K562 (cell line): ENCODE measurements around the gene YPEL2. TPM values are rescaled to one million over a fixed set of nuclear protein-coding genes. Genes with fewer than 3 reads are reported as not detected.

ENCODE experiments used
- ATAC-seq: fragments of 200-7000 bp; cut with Tn5 transposase; 3 replicates; pipeline ENCODE4 v1.9.1; 2020; ENCODE audit warnings: moderate library complexity
- BruUV-seq: library from RNA; stranded (reverse); fragments of 400-500 nt; replicated peaks from 2 replicates; lab custom pipeline; 2021; lab: Mats Ljungman, UMichigan
- CTCF ChIA-PET: fragments of 300-600 bp; formaldehyde crosslinking; extraction: SDS; loops from one replicate; lab custom pipeline; 2021; ENCODE audit warnings: low intra/inter-chr PET ratio; lab: Yijun Ruan, JAX
- POLR2A ChIA-PET: fragments of 300-600, 350-650 bp; sonication (Branson Sonifier 250); formaldehyde crosslinking; extraction: SDS; loops from one replicate; lab custom pipeline; 2021; ENCODE audit warnings: antibody characterized with exemption, inconsistent platforms; lab: Yijun Ruan, JAX
- DNase-seq, 4 experiments: peaks; one replicate each; pipeline versions ENCODE4 v3.0.0 to v3.0.0-alpha.2; 2011 to 2018; ENCODE audit warnings: low spot score in 3 of 4, mixed read lengths in 3 of 4; ENCODE audit errors: extremely low read depth in 1 of 4
- FAIRE-seq: peaks from 2 replicates; lab custom pipeline; 2011; peaks lifted over from hg19 to GRCh38; lab: Jason Lieb, UNC
- H2AFZ ChIP-seq: 2 replicates; pipeline ENCODE4 v1.6.0; 2011; ENCODE audit warnings: low read depth, low read length, control low read depth, inconsistent platforms
- H3K27ac ChIP-seq: fragments of 200-600 bp; 3 replicates; pipeline ENCODE4 v1.8.0; 2011; ENCODE audit warnings: low read depth, mild to moderate bottlenecking, control low read depth, inconsistent platforms, low read length, moderate library complexity, mixed read lengths; ENCODE audit errors: extremely low read depth
- H3K27me3 ChIP-seq, 2 experiments: fragments of 300-600 bp in 1 of 2; 2 replicates in 1 of 2; 3 replicates in 1 of 2; pipeline versions ENCODE4 v1.6.0 to v1.8.0; 2011; ENCODE audit warnings: inconsistent platforms in 2 of 2, low read length in 2 of 2, mild to moderate bottlenecking in 1 of 2, mixed read lengths in 1 of 2, moderate library complexity in 1 of 2; ENCODE audit not compliant: control insufficient read depth in 2 of 2, insufficient read depth in 2 of 2
- H3K36me3 ChIP-seq: fragments of 300-600 bp; 3 replicates; pipeline ENCODE4 v1.8.0; 2011; ENCODE audit warnings: mild to moderate bottlenecking, low read length, inconsistent platforms; ENCODE audit not compliant: control insufficient read depth, insufficient read depth
- H3K4me1 ChIP-seq, 2 experiments: fragments of 200-600 bp in 1 of 2; replicated peaks in 1 of 2; 2 replicates in 1 of 2; 3 replicates in 1 of 2; pipeline versions ENCODE4 v1.5.1 to v1.8.0; 2011; ENCODE audit warnings: inconsistent platforms in 2 of 2, low read length in 2 of 2, mild to moderate bottlenecking in 1 of 2, mixed read lengths in 1 of 2, moderate library complexity in 1 of 2; ENCODE audit not compliant: control insufficient read depth in 2 of 2, insufficient read depth in 2 of 2
- H3K4me2 ChIP-seq: 2 replicates; pipeline ENCODE4 v1.6.1; 2011; ENCODE audit warnings: low read length, control low read depth, inconsistent platforms, mixed read lengths; ENCODE audit not compliant: insufficient read depth
- H3K4me3 ChIP-seq: fragments of 200-600 bp; sonication (generic), shearing (Covaris generic); 2 replicates; pipeline ENCODE4 v1.5.1; 2016; ENCODE audit warnings: control low read depth, inconsistent platforms
- H3K79me2 ChIP-seq: fragments of 200-600 bp; 3 replicates; pipeline ENCODE4 v1.8.0; 2011; ENCODE audit warnings: low read length, inconsistent platforms; ENCODE audit not compliant: control insufficient read depth, insufficient read depth
- H3K9ac ChIP-seq, 2 experiments: 2 replicates each; pipeline versions ENCODE4 v1.6.0 to v1.6.1; 2011; ENCODE audit warnings: low read depth in 2 of 2, low read length in 2 of 2, control low read depth in 1 of 2, inconsistent platforms in 1 of 2, mild to moderate bottlenecking in 1 of 2, mixed read lengths in 1 of 2; ENCODE audit not compliant: insufficient read depth in 1 of 2
- H3K9me1 ChIP-seq: one replicate; pipeline ENCODE4 v1.6.0; 2011; ENCODE audit warnings: inconsistent platforms, mild to moderate bottlenecking, low read length, moderate library complexity; ENCODE audit not compliant: control insufficient read depth, insufficient read depth
- H3K9me3 ChIP-seq: replicated peaks from 2 replicates; pipeline ENCODE4 v1.5.1; 2011; ENCODE audit warnings: low read depth, low read length, inconsistent platforms; ENCODE audit not compliant: control insufficient read depth, insufficient read depth
- H4K20me1 ChIP-seq: replicated peaks from 2 replicates; pipeline ENCODE4 v1.6.1; 2011; ENCODE audit warnings: low read length, inconsistent platforms, mixed read lengths; ENCODE audit not compliant: control insufficient read depth, insufficient read depth
- BCOR ChIP-seq: fragments of 450-650 bp; IDR thresholded peaks from 2 replicates; pipeline ENCODE4 v1.6.1; 2016
- C11orf30 ChIP-seq: fragments of 450-650 bp; IDR thresholded peaks from 2 replicates; pipeline ENCODE4 v1.6.1; 2016; ENCODE audit warnings: low read depth, mild to moderate bottlenecking
- CBFA2T3 ChIP-seq: fragments of 450-650 bp; IDR thresholded peaks from 2 replicates; pipeline ENCODE4 v1.6.1; 2017
- CHAMP1 ChIP-seq: fragments of 450-650 bp; IDR thresholded peaks from 2 replicates; pipeline ENCODE4 v1.6.1; 2016; ENCODE audit warnings: mild to moderate bottlenecking
- CHD4 ChIP-seq: fragments of 200-600 bp; sonication (generic); IDR thresholded peaks from 3 replicates; pipeline ENCODE4 v1.6.1; 2012; ENCODE audit warnings: low read depth, mild to moderate bottlenecking, mixed read lengths, low read length, inconsistent platforms; ENCODE audit not compliant: insufficient read depth, insufficient replicate concordance, poor library complexity, severe bottlenecking
- EHMT2 ChIP-seq: fragments of 450-650 bp; IDR thresholded peaks from 2 replicates; pipeline ENCODE4 v1.6.1; 2018; ENCODE audit warnings: antibody characterized with exemption
- ELF2 ChIP-seq: fragments of 250-450 bp; sonication (Bioruptor Pico); IDR thresholded peaks from 2 replicates; pipeline ENCODE4 v1.5.0; 2021; ENCODE audit warnings: mild to moderate bottlenecking
- ETS1 ChIP-seq: conservative IDR thresholded peaks from 2 replicates; pipeline ENCODE4 v1.6.1; 2011; ENCODE audit warnings: low read depth, mild to moderate bottlenecking, low read length; ENCODE audit not compliant: control insufficient read depth
- JUND ChIP-seq, 2 experiments: IDR thresholded peaks; 2 replicates in 1 of 2; 3 replicates in 1 of 2; pipeline ENCODE4 v1.6.1; 2011; ENCODE audit warnings: borderline replicate concordance in 2 of 2, low read depth in 2 of 2, low read length in 2 of 2, improper control_type of control experiment in 1 of 2, missing biosample characterization in 1 of 2, missing genetic modification characterization in 1 of 2, missing genetic modification reagents in 1 of 2
- KDM1A ChIP-seq, 2 experiments: fragments of 450-650 bp; IDR thresholded peaks; 2 replicates each; pipeline ENCODE4 v1.6.1; 2016; ENCODE audit warnings: mild to moderate bottlenecking in 2 of 2
- MAFF ChIP-seq: IDR thresholded peaks from 2 replicates; pipeline ENCODE4 v1.6.1; 2012; ENCODE audit warnings: low read length, improper control_type of control experiment
- MEIS2 ChIP-seq: fragments of 450-650 bp; IDR thresholded peaks from 2 replicates; pipeline ENCODE4 v1.6.1; 2014; ENCODE audit warnings: mild to moderate bottlenecking; ENCODE audit not compliant: partially characterized antibody
- NFE2 ChIP-seq: IDR thresholded peaks from 2 replicates; pipeline ENCODE4 v1.6.1; 2014; ENCODE audit warnings: antibody characterized with exemption, low read depth
- SMARCA5 ChIP-seq: fragments of 450-650 bp; IDR thresholded peaks from 2 replicates; pipeline ENCODE4 v1.6.1; 2016
- TAF7 ChIP-seq: fragments of 450-650 bp; IDR thresholded peaks from 2 replicates; pipeline ENCODE4 v1.6.1; 2016; ENCODE audit warnings: missing genetic modification characterization, missing compliant biosample characterization
- TOE1 ChIP-seq, 2 experiments: fragments of 450-650 bp in 1 of 2; sonication (generic) in 1 of 2; formaldehyde crosslinking in 1 of 2; IDR thresholded peaks; 2 replicates each; pipeline versions ENCODE4 v1.7.1 to v1.8.0; 2016 to 2022; ENCODE audit warnings: borderline replicate concordance in 2 of 2, mild to moderate bottlenecking in 2 of 2, antibody characterized with exemption in 1 of 2, inconsistent platforms in 1 of 2, low read depth in 1 of 2, missing genetic modification reagents in 1 of 2, moderate library complexity in 1 of 2
- ZNF121 ChIP-seq: sonication (generic); formaldehyde crosslinking; conservative IDR thresholded peaks from 2 replicates; pipeline ENCODE4 v1.8.0; 2022; ENCODE audit warnings: missing genetic modification reagents
- ZNF212 ChIP-seq: fragments of 450-650 bp; formaldehyde crosslinking; IDR thresholded peaks from 2 replicates; pipeline ENCODE4 v1.4.0; 2020; ENCODE audit warnings: mild to moderate bottlenecking
- ZNF316 ChIP-seq: fragments of 450-650 bp; IDR thresholded peaks from 2 replicates; pipeline ENCODE4 v1.6.1; 2016
- ZNF696 ChIP-seq: fragments of 250-450 bp; sonication (Bioruptor Pico); conservative IDR thresholded peaks from 2 replicates; pipeline ENCODE4 v1.4.0; 2020; ENCODE audit warnings: mild to moderate bottlenecking, moderate library complexity
- WGBS: fragments of 100-300 bp; shearing (Covaris generic); methylation state at CpG from one replicate; pipeline ENCODE4 v1.1.6; 2016; ENCODE audit warnings: low coverage, mixed read lengths; ENCODE audit not compliant: insufficient coverage; ENCODE audit errors: missing lambda C conversion rate; 5-methylcytosine and 5-hydroxymethylcytosine counted together
- in situ Hi-C: fragments of 300-500 bp; cut with MboI; formaldehyde crosslinking; loops from 4 replicates; pipeline ENCODE4 v1.15.0; 2018; ENCODE audit warnings: inconsistent platforms, mixed read lengths
- intact Hi-C: fragments of 100-400 bp; cut with micrococcal nuclease; formaldehyde crosslinking; loops from 2 replicates; pipeline ENCODE4 v1.14.2; 2022
- polyA plus RNA-seq, 8 experiments: library from polyadenylated mRNA; depleted of rRNA in 4 of 8; stranded (reverse) in 5 of 8; unstranded in 3 of 8; fragments of >200 nt; fragmentation: Nextera tagmentation in 2 of 8; fragmentation: Illumina TruSeq in 1 of 8; extraction: Ambion mirVana in 2 of 8; extraction: Trizol in 1 of 8; gene quantifications; 2 replicates each; pipeline versions ENCODE4 v1.2.1 to v1.2.3, GENCODE V29; 2011 to 2014; ENCODE audit warnings: inconsistent platforms in 1 of 8, missing spikeins in 1 of 8
- total RNA-seq, 7 experiments: library from RNA; depleted of rRNA in 6 of 7; stranded (reverse); fragments of >200 nt in 6 of 7; fragmentation: Illumina TruSeq in 2 of 7; extraction: Trizol in 2 of 7; gene quantifications; 2 replicates each; pipeline versions ENCODE4 v1.2.1 to v1.2.3, GENCODE V29; 2011 to 2021; ENCODE audit warnings: low replicate concordance in 1 of 7

The YPEL2 gene
- total and polyA plus RNA-seq, 9 of the 15 experiments (the other 6 are each of a cell fraction or from before 2014, with no cell fraction given): 0.11 to 2.4 (median 0.47) TPM

GRCh38 chr17:59287452-59287851 is 44.0 kb upstream of the YPEL2 start:
- Histone ChIP-seq H2AFZ (no peak overlapping the region), H3K9ac (no peak overlapping the region), H3K9me1 (no peaks in the 10 kb centered on the region), H3K79me2 (no peaks in the 10 kb centered on the region), H4K20me1 (no peaks in the 10 kb centered on the region), H3K9me3 (no peaks in the 10 kb centered on the region), H3K27me3 (no peaks in the 10 kb centered on the region), H3K36me3 (no peaks in the 10 kb centered on the region), H3K4me3 (no peak overlapping the region), H3K4me2 (no peak overlapping the region), H3K4me1 (peaks cover 28 to 29% of the 10 kb centered on the region in 2 experiments), H3K27ac (no peak overlapping the region; the same call in 2 of the 3 replicates)
- in situ Hi-C loops (no loop called here), intact Hi-C loops (no loop called here)
- DNase-seq: peak in 2 of 4 experiments; percentile 12 to 32
- BruUV-seq: no TSS peak
- no peak for FAIRE-seq
- POLR2A ChIA-PET: no interaction called here
- ATAC-seq: no peak
- 40% methylated on average over 1 of the region's 1 CpG for WGBS
- CTCF ChIA-PET: no interaction called here
- TF ChIP-seq JUND (IDR thresholded peaks at IDR 0.05; ENCODE audit: borderline replicate concordance, low read depth, low read length) (peak; percentile 83), JUND (tag; IDR thresholded peaks at IDR 0.05; ENCODE audit: borderline replicate concordance, low read depth, low read length) (peak; percentile 84; the same call in 2 of the 3 replicates), NFE2 (peak; percentile 30), EHMT2 (0 out of 2 replicates have a peak, but pooled peaks have one; percentile 9), CHD4 (no peak), MAFF (peak; percentile 27; the same call in 1 of the 2 replicates), C11orf30 (peak; percentile 76), MEIS2 (peak; percentile 13), SMARCA5 (peak; percentile 59; the same call in 1 of the 2 replicates), KDM1A (IDR thresholded peaks at IDR 0.05) (peak; percentile 65 to 87; a peak in 3 of 4 replicates), ZNF121 (CRISPR knock-in tag) (peak; percentile 96), CBFA2T3 (0 out of 2 replicates have a peak, but pooled peaks have one; percentile 4), TOE1 (IDR thresholded peaks at IDR 0.05; ENCODE audit: borderline replicate concordance) (peak; percentile 75; the same call in 1 of the 2 replicates), TOE1 (CRISPR knock-in tag; IDR thresholded peaks at IDR 0.05; ENCODE audit: borderline replicate concordance, low read depth) (no peak), TAF7 (tag) (no peak), ETS1 (no peak), BCOR (peak; percentile 91), ZNF316 (peak; percentile 84), ZNF696 (CRISPR knock-in tag) (no peak), ELF2 (no peak), ZNF212 (CRISPR knock-in tag) (no peak), CHAMP1 (peak; percentile 77)
